ENCODE measurements around the gene TEAD1.
A peak's percentile ranks its signal among the peaks of the same experiment; 100 is the strongest.

TEAD1 gene

GRCh38 chr11:12768726-12769673, 94.8 kb downstream of the TEAD1 start:
- H3K4me3 ChIP-seq (ENCODE audit: low read length), result no peak overlapping the region
- no peak for TF ChIP-seq CTCF (IDR thresholded peaks at IDR 0.05; ENCODE audit: insufficient read depth, low read depth, low read length, missing control alignments)
- DNase-seq (ENCODE audit: low read depth), result no peak

GRCh38 chr11:12769834-12770345, 95.7 kb downstream of the TEAD1 start:
- peak; percentile 93 for DNase-seq (ENCODE audit: low read depth)
- no peak for TF ChIP-seq CTCF (IDR thresholded peaks at IDR 0.05; ENCODE audit: insufficient read depth, low read depth, low read length, missing control alignments)
- no peak overlapping the region for H3K4me3 ChIP-seq (ENCODE audit: low read length)

- no peak overlapping the region for H3K4me3 ChIP-seq (ENCODE audit: low read length)
- DNase-seq (ENCODE audit: low read depth), result no peak
- TF ChIP-seq CTCF (IDR thresholded peaks at IDR 0.05; ENCODE audit: insufficient read depth, low read depth, low read length, missing control alignments), result no peak
These were observed 96.2 kb downstream of the TEAD1 start for GRCh38 chr11:12770435-12770834.

GRCh38 chr11:12770966-12771597, 96.9 kb downstream of the TEAD1 start:
- peak; percentile 84 for DNase-seq (ENCODE audit: low read depth)
- no peak for TF ChIP-seq CTCF (IDR thresholded peaks at IDR 0.05; ENCODE audit: insufficient read depth, low read depth, low read length, missing control alignments)
- no peak overlapping the region for H3K4me3 ChIP-seq (ENCODE audit: low read length)

- no peak for TF ChIP-seq CTCF (IDR thresholded peaks at IDR 0.05; ENCODE audit: insufficient read depth, low read depth, low read length, missing control alignments)
- DNase-seq (ENCODE audit: low read depth), result no peak
- no peak overlapping the region for H3K4me3 ChIP-seq (ENCODE audit: low read length)
These were observed 97.7 kb downstream of the TEAD1 start for GRCh38 chr11:12771875-12772274.

- no peak for DNase-seq (ENCODE audit: low read depth)
- no peak overlapping the region for H3K4me3 ChIP-seq (ENCODE audit: low read length)
- no peak for TF ChIP-seq CTCF (IDR thresholded peaks at IDR 0.05; ENCODE audit: insufficient read depth, low read depth, low read length, missing control alignments)
These were observed 98.1 kb downstream of the TEAD1 start for GRCh38 chr11:12772324-12772723.

Measured in epithelial cell of esophagus (primary cell).